Activated B cell treated with CpG ODN at 0.5 μM for 24 hours (primary cell): ENCODE results near the gene GNB1. TPM values are rescaled to one million over a fixed set of nuclear protein-coding genes. Genes with fewer than 3 reads are reported as not detected.

Experiments
- ATAC-seq: fragments of 200-7000 bp; cut with Tn5 transposase; one replicate; pipeline ENCODE4 v1.10.0; 2021; ENCODE audit warnings: low read depth, mild to moderate bottlenecking, moderate library complexity
- CTCF ChIA-PET: fragments of 350-600 bp; sonication (Branson Sonifier 250); formaldehyde crosslinking; loops from one replicate; lab custom pipeline; 2021; ENCODE audit warnings: antibody characterized with exemption; lab: Charles Lee
- POLR2A ChIA-PET: fragments of 350-600 bp; sonication (Branson Sonifier 250); formaldehyde crosslinking; loops from one replicate; lab custom pipeline; 2021; ENCODE audit warnings: antibody characterized with exemption; lab: Charles Lee
- DNase-seq: peaks from one replicate; pipeline ENCODE4 v3.0.0; 2022
- H3K27ac Mint-ChIP-seq: one replicate; pipeline ENCODE4 v1.8.0; 2020; ENCODE audit warnings: mixed read lengths
- H3K27me3 Mint-ChIP-seq: one replicate; pipeline ENCODE4 v1.8.0; 2021; ENCODE audit warnings: mixed read lengths
- H3K36me3 Mint-ChIP-seq: one replicate; pipeline ENCODE4 v1.8.0; 2021; ENCODE audit warnings: low read depth, mixed read lengths
- H3K4me1 Mint-ChIP-seq: one replicate; pipeline ENCODE4 v1.8.0; 2021; ENCODE audit warnings: mixed read lengths
- H3K4me3 Mint-ChIP-seq: one replicate; pipeline ENCODE4 v1.8.0; 2020; ENCODE audit warnings: mild to moderate bottlenecking, mixed read lengths
- H3K9me3 Mint-ChIP-seq: one replicate; pipeline ENCODE4 v1.8.0; 2020; ENCODE audit warnings: mixed read lengths
- intact Hi-C: fragments of 100-400 bp; cut with micrococcal nuclease; formaldehyde crosslinking; loops from one replicate; pipeline ENCODE4 v1.15.1; 2024
- total RNA-seq: library from RNA; stranded (reverse); gene quantifications from 2 replicates; pipeline ENCODE4 v1.2.3, GENCODE V29; 2022
- TF ChIP-seq, protein P1 (sequence below): fragments of 200-600 bp; IDR thresholded peaks from one replicate; pipeline ENCODE4 v1.8.0; 2022; ENCODE audit warnings: antibody characterized with exemption, mild to moderate bottlenecking

Gene GNB1
- total RNA-seq, 1 donor from 2014 or later, result 302 TPM

DNA sequence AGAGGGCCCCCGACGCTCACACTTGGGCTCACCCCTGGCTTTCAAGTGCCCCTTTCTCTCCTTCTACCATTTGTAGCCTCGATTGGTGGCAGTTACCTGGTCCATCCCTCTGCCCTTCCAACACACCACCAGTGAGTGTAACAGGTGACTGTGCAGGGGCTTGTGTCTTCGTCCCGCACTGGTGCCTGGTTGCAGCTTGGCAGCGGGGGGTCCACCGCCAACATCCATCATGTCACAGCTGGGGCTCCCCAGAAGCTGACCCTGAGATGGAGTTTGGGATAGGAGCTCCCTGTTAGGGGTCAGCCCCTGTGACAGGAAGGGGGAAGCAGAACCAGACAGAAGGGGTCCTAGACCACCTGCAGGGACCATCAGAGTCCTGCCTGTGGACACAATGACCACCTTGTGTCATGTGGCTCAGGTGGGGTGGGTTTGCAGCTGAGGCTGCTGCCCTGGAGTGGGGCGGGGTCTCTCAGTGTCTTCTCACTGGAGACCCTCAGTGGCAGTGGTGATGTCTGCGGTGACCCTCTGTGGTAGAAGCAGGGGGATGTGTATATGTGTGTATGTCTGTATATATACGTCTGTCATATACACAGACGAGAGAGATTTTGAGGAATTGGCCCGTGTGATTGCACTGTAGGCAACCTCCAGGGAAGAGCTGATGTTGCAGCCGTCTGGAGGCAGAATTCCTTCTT, 20.6 kb upstream of the GNB1 start:
- Mint-ChIP-seq H3K27ac (no peak overlapping the region), H3K4me3 (no peak overlapping the region), H3K9me3 (no peaks in the 10 kb centered on the region), H3K27me3 (peaks cover 5% of the 10 kb centered on the region), H3K4me1 (peaks cover 17% of the 10 kb centered on the region), H3K36me3 (no peaks in the 10 kb centered on the region)
- DNase-seq (no peak), ATAC-seq (no peak)
- TF ChIP-seq, protein P1, sequence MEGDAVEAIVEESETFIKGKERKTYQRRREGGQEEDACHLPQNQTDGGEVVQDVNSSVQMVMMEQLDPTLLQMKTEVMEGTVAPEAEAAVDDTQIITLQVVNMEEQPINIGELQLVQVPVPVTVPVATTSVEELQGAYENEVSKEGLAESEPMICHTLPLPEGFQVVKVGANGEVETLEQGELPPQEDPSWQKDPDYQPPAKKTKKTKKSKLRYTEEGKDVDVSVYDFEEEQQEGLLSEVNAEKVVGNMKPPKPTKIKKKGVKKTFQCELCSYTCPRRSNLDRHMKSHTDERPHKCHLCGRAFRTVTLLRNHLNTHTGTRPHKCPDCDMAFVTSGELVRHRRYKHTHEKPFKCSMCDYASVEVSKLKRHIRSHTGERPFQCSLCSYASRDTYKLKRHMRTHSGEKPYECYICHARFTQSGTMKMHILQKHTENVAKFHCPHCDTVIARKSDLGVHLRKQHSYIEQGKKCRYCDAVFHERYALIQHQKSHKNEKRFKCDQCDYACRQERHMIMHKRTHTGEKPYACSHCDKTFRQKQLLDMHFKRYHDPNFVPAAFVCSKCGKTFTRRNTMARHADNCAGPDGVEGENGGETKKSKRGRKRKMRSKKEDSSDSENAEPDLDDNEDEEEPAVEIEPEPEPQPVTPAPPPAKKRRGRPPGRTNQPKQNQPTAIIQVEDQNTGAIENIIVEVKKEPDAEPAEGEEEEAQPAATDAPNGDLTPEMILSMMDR, result no peak
- intact Hi-C loops, result no loop called here
- ChIA-PET CTCF (no interaction called here), POLR2A (interaction anchor here (0.6 kb wide), 1 partner anchor 127 kb away, joined by 3 read pairs; no protein-coding TSS in a partner anchor)

DNA sequence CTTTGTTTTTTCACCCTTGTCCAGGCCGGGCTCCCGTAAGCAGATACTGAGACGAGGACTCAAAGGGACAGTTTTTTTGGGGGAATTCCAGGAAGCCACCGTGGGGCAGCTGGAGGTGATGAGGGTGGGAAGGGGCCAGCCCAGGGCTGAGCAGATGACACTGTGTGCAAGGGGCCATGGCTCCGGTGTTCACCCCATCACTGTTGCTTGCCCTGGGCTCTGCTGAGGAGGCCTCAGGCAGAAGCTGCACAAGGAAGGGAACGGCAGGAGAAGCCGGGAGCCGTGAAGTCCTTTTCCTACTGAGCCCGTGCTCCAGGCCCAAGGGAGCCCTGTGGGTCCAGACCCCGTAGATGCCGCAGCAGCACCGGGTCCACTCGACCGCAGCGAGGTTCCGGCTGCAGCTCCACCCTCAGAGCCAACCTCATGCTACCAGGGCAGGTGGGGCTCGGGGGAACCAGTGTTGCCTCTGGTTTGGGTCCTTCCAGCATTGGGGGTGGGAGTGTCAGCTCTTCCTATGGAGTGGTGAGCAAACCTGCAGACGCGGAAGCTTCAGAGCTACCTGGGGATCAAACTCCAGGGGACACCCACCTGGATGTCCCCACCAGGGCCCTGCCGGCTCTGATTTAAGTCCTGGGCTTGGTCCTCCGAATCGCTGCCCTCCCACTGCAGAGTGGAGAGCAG, 19.9 kb upstream of the GNB1 start:
- DNase-seq (peak; percentile 16), ATAC-seq (no peak)
- Mint-ChIP-seq H3K4me3 (peak overlapping the region; percentile 82), H3K27ac (no peak overlapping the region), H3K9me3 (no peaks in the 10 kb centered on the region), H3K4me1 (peaks cover 23% of the 10 kb centered on the region), H3K27me3 (peaks cover 5% of the 10 kb centered on the region), H3K36me3 (no peaks in the 10 kb centered on the region)
- intact Hi-C loops, result no loop called here
- ChIA-PET CTCF (no interaction called here), POLR2A (interaction anchor here (0.6 to 1.2 kb wide), 2 partner anchors 9 to 126 kb away, joined by 3 read pairs; no protein-coding TSS in a partner anchor)
- TF ChIP-seq, protein P1, result no peak

DNA sequence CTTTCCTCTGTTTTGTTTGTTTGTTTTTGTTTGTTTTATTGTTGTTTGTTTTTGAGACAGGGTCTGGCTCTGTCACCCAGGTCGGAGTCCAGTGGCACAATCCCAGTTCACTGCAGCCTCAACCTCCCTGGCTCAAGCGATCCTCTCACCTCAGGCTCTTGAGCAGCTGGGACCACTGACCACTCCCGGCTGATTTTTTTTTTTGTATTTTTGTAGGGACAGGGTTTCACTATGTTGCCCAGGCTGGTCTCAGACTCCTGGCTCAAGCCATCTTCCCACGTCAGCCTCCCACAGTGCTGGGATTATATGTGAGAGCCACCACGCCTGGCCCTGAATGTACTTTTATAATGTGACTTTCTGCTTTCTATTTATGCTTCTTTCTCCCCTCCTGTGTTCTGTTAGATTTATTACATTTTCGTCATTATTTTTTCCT, 19.2 kb upstream of the GNB1 start:
- ChIA-PET CTCF (interaction anchor here (0.8 to 2.9 kb wide), 3 partner anchors 11 to 130 kb away, joined by 3 to 17 read pairs (median 11); partner anchors contain the start of gene NADK), POLR2A (interaction anchor here (0.9 to 2.3 kb wide), 7 partner anchors 8 to 482 kb away, joined by 3 to 10 read pairs (median 4); partner anchors contain the start of genes CDK11A, MORN1 and RER1)
- H3K27me3 Mint-ChIP-seq, result peaks cover 5% of the 10 kb centered on the region
- intact Hi-C loops, result no loop called here
- no peaks in the 10 kb centered on the region for H3K9me3 Mint-ChIP-seq
- TF ChIP-seq, protein P1, result no peak
- peak overlapping the region; percentile 82 for H3K4me3 Mint-ChIP-seq
- no peak for ATAC-seq
- no peak for DNase-seq
- H3K27ac Mint-ChIP-seq, result peak overlapping the region; percentile 63
- peaks cover 23% of the 10 kb centered on the region for H3K4me1 Mint-ChIP-seq
- no peaks in the 10 kb centered on the region for H3K36me3 Mint-ChIP-seq

DNA sequence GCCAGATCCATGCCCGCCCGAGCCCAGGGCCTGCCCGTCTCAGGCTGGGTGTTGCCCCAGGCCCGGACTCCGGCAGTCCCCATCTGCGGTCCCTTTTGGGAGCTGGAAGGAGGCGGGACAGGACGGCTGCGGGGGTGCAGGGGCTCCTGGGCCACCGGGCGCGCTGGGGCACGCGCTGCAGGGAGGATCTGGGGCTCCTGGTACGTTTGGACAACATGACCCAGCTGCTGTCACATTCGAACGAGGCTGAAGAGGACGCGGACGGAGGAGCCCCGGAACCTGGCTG, 17.6 kb upstream of the GNB1 start:
- intact Hi-C loops, result loop anchor here (5.0 to 10.0 kb wide), 7 partner anchors 66 to 504 kb away; partner anchors contain the start of genes CDK11A, CDK11B, MMP23B and MRPL20
- TF ChIP-seq, protein P1, result no peak
- H3K27ac Mint-ChIP-seq, result no peak overlapping the region
- POLR2A ChIA-PET, result interaction anchor here (0.6 to 2.9 kb wide), 25 partner anchors 9 to 968 kb away, joined by 3 to 29 read pairs (median 6); partner anchors contain the start of genes AURKAIP1, MORN1, NOC2L and RER1
- peak overlapping the region; percentile 78 for H3K4me3 Mint-ChIP-seq
- no peaks in the 10 kb centered on the region for H3K27me3 Mint-ChIP-seq
- H3K36me3 Mint-ChIP-seq, result no peaks in the 10 kb centered on the region
- no peaks in the 10 kb centered on the region for H3K9me3 Mint-ChIP-seq
- CTCF ChIA-PET, result interaction anchor here (0.6 to 2.9 kb wide), 10 partner anchors 10 to 184 kb away, joined by 3 to 17 read pairs (median 4); partner anchors contain the start of genes CDK11A and NADK
- peaks cover 23% of the 10 kb centered on the region for H3K4me1 Mint-ChIP-seq
- ATAC-seq (no peak), DNase-seq (peak; percentile 50)
